Effector memory CD4-positive, alpha-beta T cell (primary cell): Measurements from ENCODE around the gene HS3ST4.
"Not testable (repeated sequence)": the region's sequence is repeated elsewhere in the genome, so short reads cannot be mapped to it uniquely, and the experiment has no call there.

Source experiments
- DNase-seq, 3 donors: peaks; one replicate each; pipeline ENCODE4 v3.0.0-alpha.2; 2020
- H3K27ac ChIP-seq: 2 replicates; pipeline ENCODE4 v1.7.0; 2013; ENCODE audit warnings: mild to moderate bottlenecking, low read length, moderate library complexity; ENCODE audit not compliant: insufficient read depth, poor library complexity, severe bottlenecking
- H3K27me3 ChIP-seq: replicated peaks from 2 replicates; pipeline ENCODE4 v1.7.0; 2013; ENCODE audit warnings: mild to moderate bottlenecking, low read length; ENCODE audit not compliant: insufficient read depth, control insufficient read depth, poor library complexity, severe bottlenecking
- H3K36me3 ChIP-seq: 2 replicates; pipeline ENCODE4 v1.7.0; 2013; ENCODE audit warnings: mild to moderate bottlenecking, low read length, moderate library complexity; ENCODE audit not compliant: control insufficient read depth, insufficient read depth
- H3K4me1 ChIP-seq: 2 replicates; pipeline ENCODE4 v1.7.0; 2013; ENCODE audit warnings: low read length, mild to moderate bottlenecking; ENCODE audit not compliant: control insufficient read depth, insufficient read depth, poor library complexity, severe bottlenecking
- H3K4me3 ChIP-seq: 2 replicates; pipeline ENCODE4 v1.7.0; 2013; ENCODE audit warnings: low read length, low read depth, mild to moderate bottlenecking; ENCODE audit not compliant: insufficient read depth, poor library complexity, severe bottlenecking
- H3K9me3 ChIP-seq: 2 replicates; pipeline ENCODE4 v1.7.0; 2013; ENCODE audit warnings: mild to moderate bottlenecking, low read length, moderate library complexity; ENCODE audit not compliant: control insufficient read depth

The HS3ST4 gene

GRCh38 chr16:26051063-26051462, 359.3 kb downstream of the HS3ST4 start:
- Histone ChIP-seq H3K4me1 (no peaks in the 10 kb centered on the region), H3K27ac (no peak overlapping the region), H3K9me3 (no peaks in the 10 kb centered on the region), H3K36me3 (no peaks in the 10 kb centered on the region), H3K4me3 (no peak overlapping the region), H3K27me3 (no peaks in the 10 kb centered on the region)
- DNase-seq = no peak

- no peaks in the 10 kb centered on the region for H3K9me3 ChIP-seq
- no peak overlapping the region for H3K4me3 ChIP-seq
- H3K4me1 ChIP-seq = no peaks in the 10 kb centered on the region
- DNase-seq = no peak
- H3K27ac ChIP-seq = no peak overlapping the region
- H3K27me3 ChIP-seq = no peaks in the 10 kb centered on the region
- no peaks in the 10 kb centered on the region for H3K36me3 ChIP-seq
These were observed 362.1 kb downstream of the HS3ST4 start for GRCh38 chr16:26053889-26054288.

- Histone ChIP-seq H3K27me3 (no peaks in the 10 kb centered on the region), H3K4me1 (no peaks in the 10 kb centered on the region), H3K27ac (no peak overlapping the region), H3K36me3 (no peaks in the 10 kb centered on the region), H3K4me3 (no peak overlapping the region), H3K9me3 (no peaks in the 10 kb centered on the region)
- no peak for DNase-seq
These were observed 366.6 kb downstream of the HS3ST4 start for GRCh38 chr16:26058326-26058725.

GRCh38 chr16:26070302-26071100, 378.7 kb downstream of the HS3ST4 start:
- Histone ChIP-seq H3K4me3 (no peak overlapping the region), H3K4me1 (no peaks in the 10 kb centered on the region), H3K9me3 (no peaks in the 10 kb centered on the region), H3K27me3 (no peaks in the 10 kb centered on the region), H3K27ac (no peak overlapping the region), H3K36me3 (no peaks in the 10 kb centered on the region)
- no peak for DNase-seq

GRCh38 chr16:26071101-26071866, 379.5 kb downstream of the HS3ST4 start:
- Histone ChIP-seq H3K36me3 (no peaks in the 10 kb centered on the region), H3K27me3 (no peaks in the 10 kb centered on the region), H3K9me3 (no peaks in the 10 kb centered on the region), H3K27ac (no peak overlapping the region), H3K4me3 (no peak overlapping the region), H3K4me1 (no peaks in the 10 kb centered on the region)
- DNase-seq = no peak

GRCh38 chr16:26078716-26079355, 387.1 kb downstream of the HS3ST4 start:
- no peaks in the 10 kb centered on the region for H3K36me3 ChIP-seq
- no peaks in the 10 kb centered on the region for H3K27me3 ChIP-seq
- H3K9me3 ChIP-seq = no peaks in the 10 kb centered on the region
- DNase-seq = no peak
- no peak overlapping the region for H3K27ac ChIP-seq
- no peak overlapping the region for H3K4me3 ChIP-seq
- no peaks in the 10 kb centered on the region for H3K4me1 ChIP-seq

GRCh38 chr16:26087091-26087490, 395.3 kb downstream of the HS3ST4 start:
- no peaks in the 10 kb centered on the region for H3K4me1 ChIP-seq
- no peak for DNase-seq
- no peak overlapping the region for H3K4me3 ChIP-seq
- no peaks in the 10 kb centered on the region for H3K27me3 ChIP-seq
- no peaks in the 10 kb centered on the region for H3K36me3 ChIP-seq
- H3K9me3 ChIP-seq = no peaks in the 10 kb centered on the region
- H3K27ac ChIP-seq = no peak overlapping the region

GRCh38 chr16:26091511-26091910, 399.8 kb downstream of the HS3ST4 start:
- Histone ChIP-seq H3K9me3 (no peaks in the 10 kb centered on the region), H3K27ac (no peak overlapping the region), H3K4me1 (no peaks in the 10 kb centered on the region)

GRCh38 chr16:26098206-26098605, 406.4 kb downstream of the HS3ST4 start:
- not testable (repeated sequence) for H3K27me3 ChIP-seq, H3K4me1 ChIP-seq, H3K36me3 ChIP-seq, DNase-seq, H3K27ac ChIP-seq, H3K9me3 ChIP-seq, H3K4me3 ChIP-seq

More at GRCh38 chr16:26091511-26091910, 399.8 kb downstream of the HS3ST4 start:
- no peak for DNase-seq
- no peak overlapping the region for H3K4me3 ChIP-seq
- no peaks in the 10 kb centered on the region for H3K36me3 ChIP-seq
- no peaks in the 10 kb centered on the region for H3K27me3 ChIP-seq

GRCh38 chr16:26102369-26102768, 410.6 kb downstream of the HS3ST4 start:
- no peaks in the 10 kb centered on the region for H3K4me1 ChIP-seq
- H3K4me3 ChIP-seq = no peak overlapping the region
- no peak for DNase-seq
- no peaks in the 10 kb centered on the region for H3K27me3 ChIP-seq
- H3K36me3 ChIP-seq = no peaks in the 10 kb centered on the region
- H3K9me3 ChIP-seq = no peaks in the 10 kb centered on the region
- no peak overlapping the region for H3K27ac ChIP-seq
